IMR-90 (cell line): ENCODE results near the gene GPSM1. TPM values are rescaled to one million over a fixed set of nuclear protein-coding genes. Genes with fewer than 3 reads are reported as not detected.

Experiments
- ATAC-seq: fragments of 200-7000 bp; cut with Tn5 transposase; 2 replicates; pipeline ENCODE4 v1.9.1; 2020; ENCODE audit warnings: low read depth, mild to moderate bottlenecking, moderate library complexity
- BruUV-seq: library from RNA; stranded (reverse); fragments of 400-500 nt; replicated peaks from 2 replicates; lab custom pipeline; 2021; lab: Mats Ljungman, UMichigan
- CTCF ChIA-PET: fragments of 300-600 bp; formaldehyde crosslinking; extraction: SDS; loops from one replicate; lab custom pipeline; 2021; ENCODE audit warnings: antibody characterized with exemption; lab: Yijun Ruan, JAX
- POLR2A ChIA-PET: fragments of 300-600 bp; sonication (Branson Sonifier 250); formaldehyde crosslinking; loops from one replicate; lab custom pipeline; 2022; ENCODE audit warnings: antibody characterized with exemption; ENCODE audit not compliant: unreplicated experiment; lab: Charles Lee
- DNase-seq: peaks from one replicate; pipeline ENCODE4 v3.0.0; 2013
- H2AFZ ChIP-seq: replicated peaks from 2 replicates; pipeline ENCODE3; 2013; ENCODE audit warnings: low read length, mild to moderate bottlenecking; ENCODE audit not compliant: poor library complexity
- H2AK5ac ChIP-seq: 2 replicates; pipeline ENCODE4 v1.6.1; 2013; ENCODE audit warnings: low read depth, low read length, inconsistent platforms
- H2AK9ac ChIP-seq: replicated peaks from 2 replicates; pipeline ENCODE3; 2013; ENCODE audit warnings: mild to moderate bottlenecking, low read depth, low read length, moderate library complexity; ENCODE audit not compliant: poor library complexity
- H2BK120ac ChIP-seq: 2 replicates; pipeline ENCODE4 v1.6.1; 2013; ENCODE audit warnings: low read depth, low read length, inconsistent platforms
- H2BK15ac ChIP-seq: 3 replicates; pipeline ENCODE4 v1.6.1; 2013; ENCODE audit warnings: low read depth, low read length, inconsistent platforms
- H2BK20ac ChIP-seq: 2 replicates; pipeline ENCODE4 v1.6.1; 2013; ENCODE audit warnings: low read depth, mild to moderate bottlenecking, inconsistent platforms, low read length, moderate library complexity
- H2BK5ac ChIP-seq: 2 replicates; pipeline ENCODE4 v1.6.1; 2013; ENCODE audit warnings: mild to moderate bottlenecking, low read depth, low read length, inconsistent platforms; ENCODE audit not compliant: poor library complexity, severe bottlenecking
- H3K14ac ChIP-seq: replicated peaks from 2 replicates; pipeline ENCODE4 v1.6.1; 2013; ENCODE audit warnings: low read depth, low read length, inconsistent platforms
- H3K18ac ChIP-seq: 2 replicates; pipeline ENCODE4 v1.6.1; 2013; ENCODE audit warnings: low read depth, low read length, control low read depth
- H3K23ac ChIP-seq: 2 replicates; pipeline ENCODE4 v1.6.1; 2013; ENCODE audit warnings: low read depth, low read length, inconsistent platforms
- H3K27ac ChIP-seq: 2 replicates; pipeline ENCODE4 v1.5.1; 2013; ENCODE audit warnings: mild to moderate bottlenecking, control low read depth, low read length; ENCODE audit not compliant: insufficient read depth
- H3K27me3 ChIP-seq: 2 replicates; pipeline ENCODE4 v1.6.1; 2013; ENCODE audit warnings: low read length; ENCODE audit not compliant: control insufficient read depth, insufficient read depth
- H3K36me3 ChIP-seq: 2 replicates; pipeline ENCODE4 v1.6.1; 2013; ENCODE audit warnings: low read length, mixed read lengths; ENCODE audit not compliant: control insufficient read depth, insufficient read depth
- H3K4ac ChIP-seq: 2 replicates; pipeline ENCODE4 v1.6.1; 2013; ENCODE audit warnings: low read depth, low read length, inconsistent platforms
- H3K4me1 ChIP-seq: 2 replicates; pipeline ENCODE4 v1.6.1; 2013; ENCODE audit warnings: low read length, mixed read lengths; ENCODE audit not compliant: control insufficient read depth, insufficient read depth
- H3K4me2 ChIP-seq: 2 replicates; pipeline ENCODE4 v1.6.1; 2013; ENCODE audit warnings: low read depth, mild to moderate bottlenecking, control low read depth, low read length, moderate library complexity
- H3K4me3 ChIP-seq: 2 replicates; pipeline ENCODE4 v1.5.1; 2013; ENCODE audit warnings: low read depth, mild to moderate bottlenecking, control low read depth, low read length, moderate library complexity; ENCODE audit not compliant: insufficient read depth
- H3K56ac ChIP-seq: 2 replicates; pipeline ENCODE4 v1.6.1; 2013; ENCODE audit warnings: low read length, inconsistent platforms; ENCODE audit not compliant: insufficient read depth; ENCODE audit errors: extremely low read depth
- H3K79me1 ChIP-seq, 2 experiments: 2 replicates each; pipeline ENCODE4 v1.6.1; 2013; ENCODE audit warnings: low read length in 2 of 2, inconsistent platforms in 1 of 2, low read depth in 1 of 2
- H3K9ac ChIP-seq: 2 replicates; pipeline ENCODE4 v1.6.1; 2013; ENCODE audit warnings: low read depth, low read length, control low read depth
- H3K9me1 ChIP-seq: 2 replicates; pipeline ENCODE4 v1.6.1; 2013; ENCODE audit warnings: low read length, inconsistent platforms; ENCODE audit not compliant: insufficient read depth
- H3K9me3 ChIP-seq: 2 replicates; pipeline ENCODE4 v1.6.1; 2013; ENCODE audit warnings: low read length; ENCODE audit not compliant: control insufficient read depth, insufficient read depth
- H4K20me1 ChIP-seq: 2 replicates; pipeline ENCODE4 v1.6.1; 2013; ENCODE audit warnings: low read length, inconsistent platforms; ENCODE audit not compliant: insufficient read depth
- H4K5ac ChIP-seq: 2 replicates; pipeline ENCODE4 v1.6.1; 2013; ENCODE audit warnings: mild to moderate bottlenecking, low read depth, low read length, control low read depth
- H4K8ac ChIP-seq, 2 experiments: 2 replicates each; pipeline ENCODE4 v1.6.1; 2013; ENCODE audit warnings: low read depth in 2 of 2, low read length in 2 of 2, control low read depth in 1 of 2, inconsistent platforms in 1 of 2
- H4K91ac ChIP-seq: 2 replicates; pipeline ENCODE4 v1.6.1; 2013; ENCODE audit warnings: low read depth, low read length, inconsistent platforms; ENCODE audit not compliant: insufficient read depth
- BHLHE40 ChIP-seq: fragments of 150-350 bp; IDR thresholded peaks from 2 replicates; pipeline ENCODE4 v1.6.1; 2016; ENCODE audit warnings: mild to moderate bottlenecking, low read depth, low read length
- CEBPB ChIP-seq: IDR thresholded peaks from 2 replicates; pipeline ENCODE4 v1.6.1; 2012; ENCODE audit warnings: low read depth, low read length, improper control_type of control experiment
- FOS ChIP-seq: fragments of 150-350 bp; IDR thresholded peaks from 2 replicates; pipeline ENCODE4 v1.6.1; 2016; ENCODE audit warnings: low read depth, low read length
- MAFK ChIP-seq: IDR thresholded peaks from 2 replicates; pipeline ENCODE4 v1.6.1; 2012; ENCODE audit warnings: low read depth, low read length, improper control_type of control experiment
- MAZ ChIP-seq: IDR thresholded peaks from 2 replicates; pipeline ENCODE4 v1.6.1; 2012; ENCODE audit warnings: low read depth, mild to moderate bottlenecking, low read length, improper control_type of control experiment, moderate library complexity, borderline replicate concordance
- MXI1 ChIP-seq: IDR thresholded peaks from 2 replicates; pipeline ENCODE4 v1.6.1; 2012; ENCODE audit warnings: low read depth, mild to moderate bottlenecking, low read length, moderate library complexity, borderline replicate concordance
- NFE2L2 ChIP-seq: fragments of 150-350 bp; IDR thresholded peaks from 2 replicates; pipeline ENCODE4 v1.6.1; 2016; ENCODE audit warnings: low read depth, mild to moderate bottlenecking, low read length
- POLR2A ChIP-seq: IDR thresholded peaks from 2 replicates; pipeline ENCODE4 v1.6.1; 2012; ENCODE audit warnings: mild to moderate bottlenecking, low read depth, low read length
- RAD21 ChIP-seq: IDR thresholded peaks from 2 replicates; pipeline ENCODE4 v1.6.1; 2012; ENCODE audit warnings: low read length, improper control_type of control experiment
- RFX5 ChIP-seq: IDR thresholded peaks from 2 replicates; pipeline ENCODE4 v1.8.0; 2012; ENCODE audit warnings: low read depth, mild to moderate bottlenecking, low read length, moderate library complexity
- SMC3 ChIP-seq: fragments of 150-350 bp; IDR thresholded peaks from 2 replicates; pipeline ENCODE4 v1.6.1; 2016; ENCODE audit warnings: low read depth, mild to moderate bottlenecking, antibody characterized with exemption, low read length, moderate library complexity
- WGBS, 2 experiments: methylation state at CpG; one replicate each; pipeline versions ENCODE4 v1.1.5 to v1.1.7; 2013; ENCODE audit warnings: missing lambda C conversion rate in 2 of 2; ENCODE audit not compliant: insufficient read length in 1 of 2; ENCODE audit errors: extremely low coverage in 2 of 2; 5-methylcytosine and 5-hydroxymethylcytosine counted together
- dilution Hi-C: fragments of 300-500 bp; cut with HindIII; formaldehyde crosslinking; loops from one replicate; pipeline ENCODE4 v1.14.3; 2018; ENCODE audit warnings: low sequenced_read_pairs; ENCODE audit not compliant: unreplicated experiment
- in situ Hi-C: fragments of 300-500 bp; cut with MboI; formaldehyde crosslinking; loops from 3 replicates; pipeline ENCODE4 v1.14.3; 2019; ENCODE audit warnings: low sequenced_read_pairs, inconsistent platforms, mixed read lengths
- intact Hi-C: fragments of 100-400 bp; cut with micrococcal nuclease; formaldehyde crosslinking; loops from 2 replicates; pipeline ENCODE4 v1.10.0; 2022
- polyA plus RNA-seq, 3 experiments: library from polyadenylated mRNA; depleted of rRNA; stranded (reverse); fragments of >200 nt; gene quantifications; 2 replicates each; pipeline ENCODE4 v1.2.3, GENCODE V29; 2012; ENCODE audit warnings: low replicate concordance in 1 of 3
- total RNA-seq: library from RNA; depleted of rRNA; stranded (reverse); fragments of >200 nt; gene quantifications from 2 replicates; pipeline ENCODE4 v1.2.3, GENCODE V29; 2012
- TF ChIP-seq, protein P1 (sequence below): fragments of 150-350 bp; IDR thresholded peaks from 2 replicates; pipeline ENCODE4 v1.6.1; 2017; ENCODE audit warnings: mild to moderate bottlenecking, antibody characterized with exemption, low read length, low read depth
- TF ChIP-seq, protein P2 (sequence below): fragments of 150-350 bp; IDR thresholded peaks from 2 replicates; pipeline ENCODE4 v1.6.1; 2016; ENCODE audit warnings: low read depth, mild to moderate bottlenecking, low read length, moderate library complexity, borderline replicate concordance

GPSM1 gene
- total and polyA plus RNA-seq, 2 of the 4 experiments (the other 2 are of a cell fraction): 28.7 to 71.2 TPM

DNA sequence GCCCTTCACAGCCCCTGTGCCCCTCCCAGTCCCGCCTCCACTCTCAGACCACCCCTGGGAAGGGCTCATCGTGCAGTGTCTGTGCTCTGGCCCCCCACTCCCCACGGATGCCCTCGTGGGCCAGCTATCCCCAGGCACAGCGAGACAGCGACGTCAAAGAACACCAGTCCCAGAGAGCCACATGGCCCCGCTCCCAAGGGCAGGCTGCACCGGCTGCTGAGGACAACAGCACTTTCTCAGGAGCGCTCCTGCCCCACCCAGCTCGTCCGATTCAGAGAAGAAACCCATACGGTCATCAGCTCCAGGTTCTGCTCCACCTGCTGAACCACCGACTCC lies 77.4 kb downstream of the GPSM1 start:
- ATAC-seq: no peak

More for the DNA sequence above, 77.4 kb downstream of the GPSM1 start:
- Histone ChIP-seq H3K79me1 (peaks cover 9 to 26% of the 10 kb centered on the region in 2 experiments), H4K91ac (no peak overlapping the region), H3K36me3 (peaks cover 40% of the 10 kb centered on the region), H3K18ac (no peak overlapping the region), H3K9me1 (0 out of 2 replicates have a peak, but pooled peaks cover 5% of the 10 kb centered on the region), H3K23ac (no peak overlapping the region), H2AK5ac (no peak overlapping the region), H3K56ac (no peak overlapping the region), H3K4me3 (no peak overlapping the region), H4K20me1 (peaks cover 9% of the 10 kb centered on the region), H3K4ac (no peak overlapping the region), H3K9ac (no peak overlapping the region), H2BK120ac (no peak overlapping the region), H2AK9ac (no peak overlapping the region), H4K8ac (no peak overlapping the region), H3K14ac (no peak overlapping the region), H3K27ac (no peak overlapping the region), H2BK5ac (no peak overlapping the region), H3K9me3 (no peaks in the 10 kb centered on the region), H2BK20ac (no peak overlapping the region), H2BK15ac (no peak overlapping the region), H3K4me1 (peaks cover 7% of the 10 kb centered on the region), H3K27me3 (no peaks in the 10 kb centered on the region), H4K5ac (no peak overlapping the region), H3K4me2 (no peak overlapping the region), H2AFZ (no peak overlapping the region)
- in situ Hi-C loops (loop anchor here (5.0 kb wide), 1 partner anchor 82 kb away; no protein-coding TSS in a partner anchor), dilution Hi-C loops (no loop called here), intact Hi-C loops (loop anchor here (5.0 kb wide), 1 partner anchor 77 kb away; the partner anchor contains the start of gene GPSM1)
- 91% methylated on average over 12 of the region's 14 CpGs; no CpG with 5 or more reads in 1 of the 2 experiments for WGBS, 2 experiments
- ChIA-PET POLR2A (no interaction called here), CTCF (no interaction called here)
- no TSS peak for BruUV-seq
- TF ChIP-seq MXI1 (no peak), FOS (no peak), MAFK (no peak), RAD21 (no peak), BHLHE40 (no peak), NFE2L2 (no peak), RFX5 (no peak), CEBPB (no peak), SMC3 (no peak), POLR2A (no peak), MAZ (no peak)
- TF ChIP-seq, protein P1, sequence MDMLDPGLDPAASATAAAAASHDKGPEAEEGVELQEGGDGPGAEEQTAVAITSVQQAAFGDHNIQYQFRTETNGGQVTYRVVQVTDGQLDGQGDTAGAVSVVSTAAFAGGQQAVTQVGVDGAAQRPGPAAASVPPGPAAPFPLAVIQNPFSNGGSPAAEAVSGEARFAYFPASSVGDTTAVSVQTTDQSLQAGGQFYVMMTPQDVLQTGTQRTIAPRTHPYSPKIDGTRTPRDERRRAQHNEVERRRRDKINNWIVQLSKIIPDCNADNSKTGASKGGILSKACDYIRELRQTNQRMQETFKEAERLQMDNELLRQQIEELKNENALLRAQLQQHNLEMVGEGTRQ: no peak
- TF ChIP-seq, protein P2, sequence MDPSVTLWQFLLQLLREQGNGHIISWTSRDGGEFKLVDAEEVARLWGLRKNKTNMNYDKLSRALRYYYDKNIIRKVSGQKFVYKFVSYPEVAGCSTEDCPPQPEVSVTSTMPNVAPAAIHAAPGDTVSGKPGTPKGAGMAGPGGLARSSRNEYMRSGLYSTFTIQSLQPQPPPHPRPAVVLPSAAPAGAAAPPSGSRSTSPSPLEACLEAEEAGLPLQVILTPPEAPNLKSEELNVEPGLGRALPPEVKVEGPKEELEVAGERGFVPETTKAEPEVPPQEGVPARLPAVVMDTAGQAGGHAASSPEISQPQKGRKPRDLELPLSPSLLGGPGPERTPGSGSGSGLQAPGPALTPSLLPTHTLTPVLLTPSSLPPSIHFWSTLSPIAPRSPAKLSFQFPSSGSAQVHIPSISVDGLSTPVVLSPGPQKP: no peak
- DNase-seq: no peak
